T-helper 22 cell (primary cell): Measurements from ENCODE around the gene AGPAT3.

Experiments
- DNase-seq: peaks from one replicate; pipeline ENCODE4 v3.0.0-alpha.2; 2020; ENCODE audit warnings: low read depth

The AGPAT3 gene

GRCh38 chr21:43956670-43957035 is 91.6 kb downstream of the AGPAT3 start:
- DNase-seq = no peak

- no peak for DNase-seq
These were observed 92.1 kb downstream of the AGPAT3 start for GRCh38 chr21:43957128-43957571.

DNA sequence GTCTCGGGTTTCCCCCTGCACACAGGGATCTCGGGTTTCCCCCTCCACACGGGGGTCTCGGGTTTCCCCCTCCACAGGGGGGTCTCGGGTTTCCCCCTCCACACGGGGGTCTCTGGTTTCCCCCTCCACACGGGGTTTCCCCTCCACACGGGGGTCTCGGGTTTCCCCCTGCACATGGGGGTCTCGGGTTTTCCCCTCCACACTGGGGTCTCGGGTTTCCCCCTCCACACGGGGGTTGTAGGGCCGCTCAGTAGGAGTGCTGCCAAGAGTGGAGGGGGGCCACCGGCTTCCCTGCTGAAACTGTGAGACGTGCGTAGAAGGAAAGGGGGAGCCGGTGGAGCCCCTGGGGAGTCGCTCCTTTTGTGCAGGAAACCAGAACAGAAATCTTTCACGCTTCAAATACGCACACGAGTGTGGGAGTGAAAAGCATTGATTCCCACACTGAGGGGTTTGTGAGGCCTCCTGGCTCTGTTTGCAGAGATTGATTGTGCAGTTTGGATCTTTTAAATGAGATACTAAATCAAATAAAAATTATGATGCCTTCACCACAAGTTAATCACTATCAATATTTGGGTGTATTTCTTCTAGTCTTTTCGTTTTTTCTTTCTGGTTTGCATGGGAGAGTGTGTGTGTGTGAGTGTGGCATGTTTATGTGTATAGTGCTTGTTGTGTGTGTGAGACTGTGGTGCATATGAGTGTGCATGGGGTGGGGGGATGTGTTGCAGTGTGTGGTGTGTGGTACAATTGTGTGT is 92.8 kb downstream of the AGPAT3 start:
- no peak for DNase-seq

DNA sequence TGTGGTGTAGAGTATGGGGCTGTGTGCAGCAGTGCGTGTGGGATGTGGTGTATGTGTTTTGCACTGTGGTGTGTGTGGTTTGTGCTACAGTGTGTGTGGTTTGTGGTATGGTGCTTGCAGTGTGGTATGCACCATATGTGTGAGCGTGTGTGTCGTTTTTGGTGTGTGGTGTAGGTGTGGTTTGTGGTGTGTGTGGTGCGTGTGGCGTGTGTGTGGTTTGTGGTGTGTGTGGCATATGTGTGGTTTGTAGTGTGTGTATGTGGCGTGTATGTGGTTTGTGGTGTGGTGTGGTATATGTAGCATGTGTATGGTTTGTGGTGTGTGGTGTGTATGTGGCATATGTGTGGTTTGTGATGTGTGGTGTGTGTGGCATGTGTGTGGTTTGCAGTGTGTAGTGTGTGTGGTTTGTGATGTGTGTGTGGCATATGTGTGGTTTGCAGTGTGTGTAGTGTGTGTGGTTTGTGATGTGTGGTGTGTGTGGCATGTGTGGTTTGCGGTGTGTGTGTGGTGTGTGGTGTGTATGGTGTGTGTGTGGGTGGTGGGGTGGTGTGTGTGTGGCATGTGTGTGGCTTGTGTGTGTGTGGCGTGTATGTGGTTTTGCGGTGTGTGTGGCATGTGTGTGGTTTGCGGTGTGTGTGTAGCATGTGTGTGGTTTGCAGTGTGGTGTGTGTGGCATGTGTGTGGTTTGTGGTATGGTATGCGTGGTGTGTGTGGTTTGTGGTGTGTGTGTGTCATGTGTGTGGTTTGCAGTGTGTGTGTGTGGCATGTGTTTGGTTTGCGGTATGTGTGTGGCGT is 93.5 kb downstream of the AGPAT3 start:
- DNase-seq = no peak

DNA sequence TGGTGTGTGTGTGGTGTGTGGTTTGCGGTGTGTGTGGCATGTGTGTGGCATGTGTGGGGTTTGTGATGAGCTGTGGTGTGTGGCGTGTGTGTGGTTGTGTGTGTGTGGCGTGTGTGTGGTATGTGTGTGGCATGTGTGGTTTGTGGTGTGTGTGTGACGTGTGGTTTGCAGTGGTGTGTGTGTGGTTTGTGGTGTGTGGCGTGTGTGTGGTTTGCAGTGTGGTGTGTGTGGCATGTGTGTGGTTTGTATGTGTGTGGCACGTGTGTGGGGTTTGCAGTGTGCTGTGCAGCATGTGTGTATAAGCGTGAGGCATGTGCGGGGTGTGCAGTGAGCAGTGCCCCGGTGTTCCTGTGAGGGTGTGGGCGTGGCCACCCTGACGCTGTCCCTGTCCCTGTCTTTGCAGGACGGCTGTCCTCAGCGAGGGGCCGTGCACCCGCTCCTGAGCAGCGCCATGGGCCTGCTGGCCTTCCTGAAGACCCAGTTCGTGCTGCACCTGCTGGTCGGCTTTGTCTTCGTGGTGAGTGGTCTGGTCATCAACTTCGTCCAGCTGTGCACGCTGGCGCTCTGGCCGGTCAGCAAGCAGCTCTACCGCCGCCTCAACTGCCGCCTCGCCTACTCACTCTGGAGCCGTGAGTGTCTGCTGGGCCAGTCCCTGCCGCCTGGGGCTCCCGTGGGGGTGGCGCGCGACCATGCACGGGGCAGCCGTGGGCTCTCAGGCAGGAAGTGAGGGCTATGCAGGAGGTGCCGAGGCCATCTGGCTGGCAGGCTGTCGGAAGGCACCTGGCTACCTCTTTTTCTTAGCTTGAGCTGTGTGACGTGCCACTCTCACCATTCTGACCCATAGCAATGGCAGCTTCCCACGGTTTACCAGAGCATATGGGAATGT is 94.5 kb downstream of the AGPAT3 start:
- DNase-seq = no peak

GRCh38 chr21:43961382-43961909 is 96.4 kb downstream of the AGPAT3 start:
- no peak for DNase-seq

GRCh38 chr21:43965911-43966585 is 101.0 kb downstream of the AGPAT3 start:
- no peak for DNase-seq

DNA sequence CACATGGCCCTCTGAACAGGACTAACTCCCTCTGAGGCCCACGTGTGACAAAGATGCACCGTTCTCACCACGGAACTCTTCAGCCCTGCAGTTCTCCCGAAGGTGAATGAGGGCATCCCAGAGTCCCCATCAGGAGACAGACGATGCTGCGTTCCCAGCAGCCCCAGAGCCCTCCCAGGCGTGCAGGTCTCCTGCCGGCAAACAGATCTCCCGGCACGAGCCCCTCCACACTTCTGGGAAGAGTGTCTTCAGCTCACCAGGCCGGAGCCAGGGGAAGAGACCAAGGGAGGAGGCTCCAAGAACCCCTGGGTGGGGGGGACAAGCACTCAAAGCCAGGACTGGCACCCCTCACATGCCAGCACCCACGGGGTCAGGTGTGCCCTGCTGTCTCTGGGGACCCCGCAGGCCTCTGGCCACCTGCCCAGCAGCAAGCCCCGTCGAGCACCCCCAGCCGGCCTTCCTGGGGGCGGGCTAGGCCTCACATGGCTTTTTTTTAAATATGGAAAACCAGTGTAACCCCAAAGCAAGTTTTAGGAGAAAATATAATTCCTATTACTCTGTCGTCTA is 102.0 kb downstream of the AGPAT3 start:
- DNase-seq = no peak

- no peak for DNase-seq
These were observed 103.0 kb downstream of the AGPAT3 start for GRCh38 chr21:43967981-43968380.

DNA sequence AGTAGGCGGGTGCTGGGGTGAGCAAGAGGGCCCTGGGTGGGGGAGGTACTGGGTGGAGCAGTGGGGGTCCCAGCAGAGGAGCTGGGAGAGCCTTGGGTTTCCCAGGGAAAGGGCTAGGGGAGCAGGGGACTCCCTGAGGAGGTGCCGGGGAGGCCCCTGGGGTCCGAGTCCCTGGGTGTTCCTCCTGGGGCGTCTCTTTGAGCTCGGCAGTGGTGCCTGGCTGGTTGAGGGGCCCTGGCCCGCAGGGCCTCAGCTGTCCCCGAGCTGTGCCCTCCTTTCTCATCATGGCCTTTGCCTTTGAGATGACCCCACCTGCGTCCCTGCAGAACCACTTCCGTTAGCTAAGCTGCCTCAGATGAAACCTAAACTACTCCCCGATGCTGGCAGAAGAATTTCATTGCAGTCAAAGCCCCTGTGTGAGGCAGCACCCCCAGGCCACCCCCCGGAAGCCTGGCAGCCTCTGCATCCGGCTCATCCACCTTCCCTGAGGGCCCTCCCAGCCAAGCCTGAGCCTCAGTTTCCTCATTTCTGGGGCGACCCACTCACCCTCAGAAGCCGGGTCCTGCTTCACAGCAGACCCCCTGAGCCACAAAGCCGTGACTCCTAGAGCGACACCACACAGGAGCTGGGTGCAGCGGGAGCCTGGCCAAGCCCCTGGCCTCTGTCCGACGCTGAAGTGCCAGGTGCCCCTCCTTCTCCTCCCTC is 103.5 kb downstream of the AGPAT3 start:
- DNase-seq = no peak

GRCh38 chr21:43969115-43969444 is 104.1 kb downstream of the AGPAT3 start:
- no peak for DNase-seq

DNA sequence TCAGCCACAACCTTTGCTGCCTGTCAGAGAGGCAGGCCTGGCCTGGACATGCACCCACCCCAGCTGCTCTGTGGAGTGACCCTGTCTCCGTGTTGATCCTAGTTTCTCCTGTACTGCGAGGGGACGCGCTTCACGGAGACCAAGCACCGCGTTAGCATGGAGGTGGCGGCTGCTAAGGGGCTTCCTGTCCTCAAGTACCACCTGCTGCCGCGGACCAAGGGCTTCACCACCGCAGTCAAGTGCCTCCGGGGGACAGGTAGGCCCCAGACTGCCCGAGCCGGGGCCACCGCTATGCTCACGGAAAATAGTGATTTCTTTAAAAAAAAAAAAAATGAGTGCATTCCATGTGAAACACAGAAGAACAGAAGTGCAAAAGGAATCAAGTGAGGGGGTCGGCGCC is 105.5 kb downstream of the AGPAT3 start:
- DNase-seq = no peak

- no peak for DNase-seq
These were observed 106.4 kb downstream of the AGPAT3 start for GRCh38 chr21:43971201-43971991.

GRCh38 chr21:43971992-43972255 is 106.9 kb downstream of the AGPAT3 start:
- DNase-seq = no peak

DNA sequence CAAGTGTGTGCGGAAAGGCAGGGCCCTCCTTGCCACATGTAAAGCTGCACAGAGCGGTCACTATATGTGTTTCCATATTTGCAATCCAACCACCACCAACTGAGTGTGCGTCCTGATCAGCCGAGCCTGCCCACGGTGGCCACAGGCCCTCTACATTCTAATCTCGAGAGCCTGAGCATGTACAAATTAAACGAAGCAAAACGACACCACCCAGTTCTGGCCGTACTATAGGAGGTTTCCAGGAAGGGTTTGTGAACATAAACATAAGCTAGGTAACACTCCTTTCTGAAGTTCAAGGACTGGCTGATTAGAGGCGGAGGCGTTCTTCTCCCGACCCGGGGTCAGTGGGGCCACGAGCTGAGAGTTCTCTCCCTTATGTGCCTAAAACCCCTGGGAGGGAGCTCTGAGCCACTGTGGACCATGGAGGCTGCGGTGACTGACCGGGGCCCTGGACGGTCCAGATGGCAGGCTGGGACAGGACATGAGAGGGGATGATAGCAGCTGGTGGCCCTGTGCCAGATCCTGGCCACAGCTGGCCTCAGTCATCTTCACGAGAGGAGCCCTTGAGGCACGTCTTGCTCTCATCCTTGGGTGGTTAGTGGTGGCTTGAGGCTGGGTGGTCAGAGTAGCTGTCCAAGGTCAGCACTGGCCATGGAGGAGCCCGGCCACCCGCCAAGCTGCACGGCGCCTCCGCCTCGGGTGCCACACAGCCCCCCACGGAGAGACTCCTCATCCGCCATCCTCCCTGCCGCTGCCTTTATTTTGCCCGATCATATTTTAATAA is 108.0 kb downstream of the AGPAT3 start:
- DNase-seq = no peak

DNA sequence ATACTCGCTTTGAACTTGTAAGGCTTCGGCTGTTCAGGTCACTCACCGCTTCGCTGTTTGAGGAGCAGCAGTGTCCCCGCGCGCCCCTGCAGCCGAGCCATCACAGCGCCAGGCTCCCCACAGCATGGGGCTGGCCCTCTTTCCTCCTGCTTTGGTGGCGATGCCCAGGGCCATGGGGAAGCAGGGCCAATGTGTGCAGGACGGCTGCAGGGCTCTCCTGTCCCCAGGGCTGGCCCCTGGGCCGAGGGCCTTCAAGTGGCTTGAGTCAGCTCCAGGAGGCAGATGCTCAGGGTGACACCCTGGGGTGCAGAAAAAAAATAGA is 108.6 kb downstream of the AGPAT3 start:
- DNase-seq = no peak

- no peak for DNase-seq
These were observed 109.9 kb downstream of the AGPAT3 start for GRCh38 chr21:43974791-43975468.

DNA sequence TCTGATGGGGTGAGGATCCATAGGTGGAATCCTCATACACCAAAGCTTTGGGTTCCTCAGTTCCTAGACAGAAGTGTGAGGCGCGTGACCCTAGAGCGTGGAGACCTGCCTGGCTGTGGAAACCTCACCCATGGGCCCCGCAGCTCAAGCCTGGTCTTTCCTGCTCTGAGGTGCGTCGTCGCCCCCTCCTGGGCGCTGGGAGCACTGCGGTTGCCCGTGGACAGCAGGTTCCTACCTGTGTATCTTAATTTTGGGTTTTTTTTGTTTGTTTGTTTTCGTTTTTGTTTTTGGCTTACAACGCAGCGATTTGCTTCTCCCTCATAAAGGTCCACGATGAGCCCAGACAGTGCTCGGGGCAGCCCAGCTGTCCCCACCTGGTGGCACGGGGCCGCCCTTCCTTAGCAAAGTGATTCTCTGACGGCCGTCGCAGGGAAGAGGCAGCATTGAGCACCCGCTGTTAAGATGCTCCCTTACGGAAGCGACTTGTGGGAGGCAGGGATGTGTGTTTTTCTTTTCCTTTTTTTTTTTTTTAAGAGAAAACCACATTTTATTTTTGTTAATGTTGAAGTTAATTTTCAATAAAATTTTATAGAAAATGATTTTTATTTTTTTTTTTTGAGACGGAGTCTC is 110.6 kb downstream of the AGPAT3 start:
- peak; percentile 51 for DNase-seq

DNA sequence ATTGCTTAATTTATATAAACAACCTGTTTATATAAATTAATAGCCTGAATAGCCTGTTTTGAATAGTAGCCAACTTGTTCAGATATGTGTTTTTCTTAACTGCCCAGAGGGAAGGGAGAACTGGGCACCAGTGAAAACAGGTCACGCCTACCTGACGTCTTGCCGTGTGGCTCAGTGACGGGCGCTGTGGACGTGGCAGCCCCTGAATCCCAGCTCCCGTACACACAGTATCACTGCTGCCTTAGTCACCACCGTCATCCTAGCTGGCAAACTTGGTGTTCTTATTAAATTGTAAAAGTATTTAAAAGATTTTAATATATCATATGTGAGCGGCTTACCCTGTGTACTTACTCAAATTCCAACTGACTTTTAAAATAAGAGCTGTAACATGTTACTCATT is 111.6 kb downstream of the AGPAT3 start:
- no peak for DNase-seq
